ENCODE data around the gene P2RY8. TPM values are rescaled to one million over a fixed set of nuclear protein-coding genes. Genes with fewer than 3 reads are reported as not detected.

The P2RY8 gene
- polyA plus RNA-seq, 3 donors = 18.9 to 40.0 (median 33.3) TPM

GRCh38 chrX:1519022-1519497 lies 17.9 kb downstream of the P2RY8 start:
- Histone ChIP-seq H3K27ac (ENCODE audit: low read depth in 1 of 2, low read length in 2 of 2) (peak overlapping the region in 1 of 2 donors; percentile 40), H3K4me2 (replicated peaks; ENCODE audit: extremely low read depth, low read length, poor library complexity, severe bottlenecking) (no peak overlapping the region), H3K4me3 (replicated peaks in 1 of 3; ENCODE audit: low read depth in 2 of 3, low read length in 3 of 3) (no peak overlapping the region), H3K4me1 (ENCODE audit: control insufficient read depth in 1 of 2, insufficient read depth in 2 of 2, low read length in 2 of 2) (peaks cover 62 to 64% of the 10 kb centered on the region in 2 donors), H3K36me3 (replicated peaks in 1 of 2; ENCODE audit: control insufficient read depth in 1 of 2, insufficient read depth in 2 of 2, low read length in 2 of 2) (peaks cover under 1 to 3% of the 10 kb centered on the region in 2 donors), H2AFZ (ENCODE audit: insufficient read depth, low read depth, low read length, poor library complexity, severe bottlenecking) (no peak overlapping the region), H3K9me3 (replicated peaks in 1 of 2; ENCODE audit: control insufficient read depth in 1 of 2, insufficient read depth in 1 of 2, low read length in 2 of 2) (no peaks in the 10 kb centered on the region), H3K9ac (ENCODE audit: insufficient read depth, low read length, poor library complexity, severe bottlenecking) (no peak overlapping the region), H3K79me2 (ENCODE audit: insufficient read depth, low read length) (peaks cover 95% of the 10 kb centered on the region), H3K27me3 (ENCODE audit: control insufficient read depth in 2 of 2, insufficient read depth in 2 of 2, low read length in 2 of 2) (no peaks in the 10 kb centered on the region), H4K20me1 (ENCODE audit: insufficient read depth, low read length) (peaks cover 9% of the 10 kb centered on the region)
- no peak for TF ChIP-seq CTCF (IDR thresholded peaks at IDR 0.05)
- no peak overlapping the region for H3K4me3 Mint-ChIP-seq
- H3K4me1 Mint-ChIP-seq = peaks cover 59% of the 10 kb centered on the region
- H3K27me3 Mint-ChIP-seq (ENCODE audit: low read depth in 3 of 3) = peaks cover 0 to 2% (median 0%) of the 10 kb centered on the region in 3 donors
- no peak for DNase-seq
- peak overlapping the region; percentile 28 to 72 (median 51) for H3K27ac Mint-ChIP-seq
- H3K36me3 Mint-ChIP-seq = peaks cover 19 to 28% of the 10 kb centered on the region in 2 donors
- peaks cover 2 to 17% (median 6%) of the 10 kb centered on the region in 7 donors for H3K9me3 Mint-ChIP-seq
- WGBS (ENCODE audit: insufficient coverage) = 96% methylated on average over 2 of the region's 2 CpGs
- intact Hi-C loops (cut with micrococcal nuclease) = no loop called here

GRCh38 chrX:1518512-1518911 lies 18.5 kb downstream of the P2RY8 start:
- H3K4me1 Mint-ChIP-seq = peaks cover 59% of the 10 kb centered on the region
- Histone ChIP-seq H3K27ac (ENCODE audit: low read depth in 1 of 2, low read length in 2 of 2) (peak overlapping the region in 1 of 2 donors; percentile 40), H3K36me3 (replicated peaks in 1 of 2; ENCODE audit: control insufficient read depth in 1 of 2, insufficient read depth in 2 of 2, low read length in 2 of 2) (peaks cover 5 to 6% of the 10 kb centered on the region in 2 donors), H3K4me2 (replicated peaks; ENCODE audit: extremely low read depth, low read length, poor library complexity, severe bottlenecking) (no peak overlapping the region), H3K79me2 (ENCODE audit: insufficient read depth, low read length) (peaks cover 95% of the 10 kb centered on the region), H3K27me3 (ENCODE audit: control insufficient read depth in 2 of 2, insufficient read depth in 2 of 2, low read length in 2 of 2) (no peaks in the 10 kb centered on the region), H3K9ac (ENCODE audit: insufficient read depth, low read length, poor library complexity, severe bottlenecking) (no peak overlapping the region), H3K4me1 (ENCODE audit: control insufficient read depth in 1 of 2, insufficient read depth in 2 of 2, low read length in 2 of 2) (peaks cover 62 to 64% of the 10 kb centered on the region in 2 donors), H4K20me1 (ENCODE audit: insufficient read depth, low read length) (peaks cover 4% of the 10 kb centered on the region), H3K9me3 (replicated peaks in 1 of 2; ENCODE audit: control insufficient read depth in 1 of 2, insufficient read depth in 1 of 2, low read length in 2 of 2) (no peaks in the 10 kb centered on the region), H2AFZ (ENCODE audit: insufficient read depth, low read depth, low read length, poor library complexity, severe bottlenecking) (no peak overlapping the region), H3K4me3 (replicated peaks in 1 of 3; ENCODE audit: low read depth in 2 of 3, low read length in 3 of 3) (no peak overlapping the region)
- WGBS (ENCODE audit: insufficient coverage) = 82% methylated on average over 1 of the region's 1 CpG
- intact Hi-C loops (cut with micrococcal nuclease) = no loop called here
- H3K4me3 Mint-ChIP-seq = no peak overlapping the region
- H3K36me3 Mint-ChIP-seq = peaks cover 23 to 34% of the 10 kb centered on the region in 2 donors
- peak overlapping the region in 5 of 7 donors; percentile 28 to 86 (median 51) for H3K27ac Mint-ChIP-seq
- no peak for DNase-seq
- TF ChIP-seq CTCF (IDR thresholded peaks at IDR 0.05) = no peak
- H3K9me3 Mint-ChIP-seq = peaks cover 2 to 19% (median 6%) of the 10 kb centered on the region in 7 donors
- H3K27me3 Mint-ChIP-seq (ENCODE audit: low read depth in 3 of 3) = peaks cover 0 to 2% (median 0%) of the 10 kb centered on the region in 3 donors

All from CD14-positive monocyte (primary cell).